Transverse colon (tissue), 3 donors: Measurements from ENCODE around the gene TSTD2.
"Not testable (repeated sequence)": the region's sequence is repeated elsewhere in the genome, so short reads cannot be mapped to it uniquely, and the experiment has no call there.

Experiments used
- EP300 ChIP-seq: sonication (generic); formaldehyde crosslinking; IDR thresholded peaks from one replicate; pipeline ENCODE4 v1.6.1; 2017; ENCODE audit warnings: antibody characterized with exemption, low read depth
- POLR2AphosphoS5 ChIP-seq, 3 donors: sonication (generic); formaldehyde crosslinking; IDR thresholded peaks; one replicate each; pipeline ENCODE4 v1.6.1; 2016; ENCODE audit warnings: antibody characterized with exemption in 3 of 3

- not testable (repeated sequence) for TF ChIP-seq EP300; POLR2AphosphoS5 (IDR thresholded peaks at IDR 0.05)
Measured at GRCh38 chr9:97574101-97574571, 59.0 kb downstream of the TSTD2 start.
